Tibial nerve (tissue), 4 donors: ENCODE results near the gene EMID1.

ENCODE experiments used
- EP300 ChIP-seq, 2 donors: sonication (generic); formaldehyde crosslinking; IDR thresholded peaks; one replicate each; pipeline ENCODE4 v1.6.1; 2017; ENCODE audit warnings: antibody characterized with exemption in 2 of 2, mild to moderate bottlenecking in 1 of 2
- POLR2A ChIP-seq, 2 donors: fragments of 450-650 bp; IDR thresholded peaks; one replicate each; pipeline ENCODE4 v1.6.1; 2017; ENCODE audit warnings: antibody characterized with exemption in 2 of 2, mild to moderate bottlenecking in 2 of 2, moderate library complexity in 2 of 2
- TF ChIP-seq, protein P1 (sequence below), 5 experiments: fragments of 200-600 bp in 3 of 5; fragments of 450-650 bp in 2 of 5; sonication (generic) in 3 of 5; IDR thresholded peaks; one replicate each; pipeline ENCODE4 v1.5.1; 2016 to 2019; ENCODE audit warnings: antibody characterized with exemption in 5 of 5, mild to moderate bottlenecking in 3 of 5, moderate library complexity in 2 of 5

DNA sequence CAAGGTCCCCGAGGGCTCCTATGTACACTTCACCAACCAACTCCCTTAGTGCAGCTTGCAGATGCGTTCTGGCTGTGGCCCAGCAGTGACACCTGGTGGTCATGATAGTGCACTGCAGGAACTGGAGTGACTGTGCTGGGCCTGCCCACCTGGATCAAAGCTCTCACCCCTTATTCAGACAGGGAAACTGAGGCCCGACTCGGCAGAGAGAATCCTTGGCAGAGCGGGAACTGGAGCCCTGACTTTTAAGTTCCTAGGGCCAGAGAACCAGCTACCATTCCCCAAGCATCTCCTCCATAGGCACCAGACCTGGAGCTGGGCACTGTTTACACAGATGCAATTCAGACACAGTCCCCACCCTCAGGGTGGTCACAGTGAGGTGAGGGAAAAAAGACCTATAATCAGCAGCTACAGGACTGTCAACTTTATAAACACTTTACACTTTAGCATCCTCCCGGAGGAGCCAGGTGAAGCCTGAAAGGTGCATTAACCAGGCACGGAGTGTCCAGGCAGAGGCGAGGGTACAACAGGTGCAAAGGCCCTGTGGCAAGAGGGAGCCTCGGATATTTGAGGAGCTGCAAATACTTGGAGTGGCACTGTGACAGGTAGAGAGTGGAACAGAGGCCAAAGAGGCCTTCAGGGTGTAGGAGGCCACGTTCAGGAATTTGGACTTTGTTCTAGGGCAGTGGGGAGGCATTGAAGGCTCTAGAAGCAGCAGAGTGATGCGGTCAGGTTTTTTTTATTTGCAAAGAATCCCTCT lies 40.1 kb downstream of the EMID1 start:
- no peak for TF ChIP-seq POLR2A (IDR thresholded peaks at IDR 0.05)
- TF ChIP-seq, protein P1, sequence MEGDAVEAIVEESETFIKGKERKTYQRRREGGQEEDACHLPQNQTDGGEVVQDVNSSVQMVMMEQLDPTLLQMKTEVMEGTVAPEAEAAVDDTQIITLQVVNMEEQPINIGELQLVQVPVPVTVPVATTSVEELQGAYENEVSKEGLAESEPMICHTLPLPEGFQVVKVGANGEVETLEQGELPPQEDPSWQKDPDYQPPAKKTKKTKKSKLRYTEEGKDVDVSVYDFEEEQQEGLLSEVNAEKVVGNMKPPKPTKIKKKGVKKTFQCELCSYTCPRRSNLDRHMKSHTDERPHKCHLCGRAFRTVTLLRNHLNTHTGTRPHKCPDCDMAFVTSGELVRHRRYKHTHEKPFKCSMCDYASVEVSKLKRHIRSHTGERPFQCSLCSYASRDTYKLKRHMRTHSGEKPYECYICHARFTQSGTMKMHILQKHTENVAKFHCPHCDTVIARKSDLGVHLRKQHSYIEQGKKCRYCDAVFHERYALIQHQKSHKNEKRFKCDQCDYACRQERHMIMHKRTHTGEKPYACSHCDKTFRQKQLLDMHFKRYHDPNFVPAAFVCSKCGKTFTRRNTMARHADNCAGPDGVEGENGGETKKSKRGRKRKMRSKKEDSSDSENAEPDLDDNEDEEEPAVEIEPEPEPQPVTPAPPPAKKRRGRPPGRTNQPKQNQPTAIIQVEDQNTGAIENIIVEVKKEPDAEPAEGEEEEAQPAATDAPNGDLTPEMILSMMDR (IDR thresholded peaks at IDR 0.05): peak; percentile 90 to 98 (median 97)
- no peak for TF ChIP-seq EP300 (IDR thresholded peaks at IDR 0.05)
